H1 (cell line): ENCODE data around the gene FKBP1B. TPM values are rescaled to one million over a fixed set of nuclear protein-coding genes. Genes with fewer than 3 reads are reported as not detected.

ENCODE experiments used
- CTCF ChIA-PET: fragments of 300-600 bp; sonication (Branson Sonifier 250); formaldehyde crosslinking; loops from one replicate; lab custom pipeline; 2021; ENCODE audit not compliant: partially characterized antibody; lab: Charles Lee
- POLR2A ChIA-PET: fragments of 300-600 bp; sonication (Branson Sonifier 250); formaldehyde crosslinking; loops from one replicate; lab custom pipeline; 2021; ENCODE audit warnings: inconsistent platforms; ENCODE audit not compliant: partially characterized antibody; lab: Charles Lee
- DNase-seq, 2 experiments: peaks; one replicate each; pipeline versions ENCODE4 v3.0.0 to v3.0.0-alpha.2; 2010 to 2022; ENCODE audit warnings: low spot score in 2 of 2, low read depth in 1 of 2, mixed read lengths in 1 of 2
- FAIRE-seq: peaks from 2 replicates; lab custom pipeline; 2011; peaks lifted over from hg19 to GRCh38; lab: Jason Lieb, UNC
- H2AFZ ChIP-seq: 2 replicates; pipeline ENCODE4 v1.8.1; 2012; ENCODE audit warnings: low read length, inconsistent platforms
- H2AK5ac ChIP-seq: 2 replicates; pipeline ENCODE4 v1.6.1; 2013; ENCODE audit warnings: low read depth, low read length
- H2BK120ac ChIP-seq: replicated peaks from 2 replicates; pipeline ENCODE3; 2013; ENCODE audit warnings: low read depth, low read length, inconsistent platforms
- H2BK12ac ChIP-seq: 2 replicates; pipeline ENCODE4 v1.6.1; 2013; ENCODE audit warnings: low read depth, low read length
- H2BK15ac ChIP-seq: 2 replicates; pipeline ENCODE4 v1.6.1; 2013; ENCODE audit warnings: low read length
- H2BK20ac ChIP-seq: 2 replicates; pipeline ENCODE4 v1.6.1; 2013; ENCODE audit warnings: low read length
- H2BK5ac ChIP-seq: 2 replicates; pipeline ENCODE4 v1.6.1; 2013; ENCODE audit warnings: low read depth, low read length
- H3K14ac ChIP-seq: 2 replicates; pipeline ENCODE4 v1.6.1; 2013; ENCODE audit warnings: inconsistent platforms; ENCODE audit not compliant: insufficient read length
- H3K18ac ChIP-seq: 2 replicates; pipeline ENCODE4 v1.6.1; 2013; ENCODE audit warnings: low read length; ENCODE audit errors: extremely low read depth
- H3K23ac ChIP-seq: 2 replicates; pipeline ENCODE4 v1.6.1; 2013; ENCODE audit warnings: inconsistent platforms; ENCODE audit not compliant: insufficient read length
- H3K23me2 ChIP-seq: 2 replicates; pipeline ENCODE4 v1.6.1; 2013; ENCODE audit warnings: low read depth, low read length
- H3K27ac ChIP-seq: 2 replicates; pipeline ENCODE4 v1.6.1; 2011; ENCODE audit warnings: low read depth, low read length, inconsistent platforms
- H3K27me3 ChIP-seq, 4 experiments: replicated peaks in 1 of 4; 1 replicate in 1 of 4; 2 replicates in 3 of 4; pipeline versions ENCODE4 v1.6.1 to v1.8.1; 2011 to 2013; ENCODE audit warnings: low read length in 3 of 4, mild to moderate bottlenecking in 3 of 4, inconsistent platforms in 2 of 4, mixed read lengths in 2 of 4, moderate library complexity in 1 of 4; ENCODE audit not compliant: control insufficient read depth in 3 of 4, insufficient read depth in 3 of 4; ENCODE audit errors: extremely low read depth in 1 of 4
- H3K36me3 ChIP-seq, 4 experiments: 2 replicates each; pipeline versions ENCODE4 v1.6.1 to v1.8.1; 2011 to 2013; ENCODE audit warnings: mild to moderate bottlenecking in 4 of 4, low read length in 3 of 4, moderate library complexity in 2 of 4, control low read depth in 1 of 4, inconsistent platforms in 1 of 4; ENCODE audit not compliant: insufficient read depth in 4 of 4, control insufficient read depth in 2 of 4
- H3K4ac ChIP-seq: replicated peaks from 2 replicates; pipeline ENCODE3; 2013; ENCODE audit warnings: low read length, low read depth, mixed read lengths, inconsistent platforms; ENCODE audit not compliant: insufficient read length
- H3K4me1 ChIP-seq, 4 experiments: replicated peaks in 1 of 4; 1 replicate in 1 of 4; 2 replicates in 3 of 4; pipeline versions ENCODE4 v1.6.1 to v1.8.1; 2011 to 2013; ENCODE audit warnings: low read length in 3 of 4, inconsistent platforms in 2 of 4, mixed read lengths in 1 of 4; ENCODE audit not compliant: insufficient read depth in 4 of 4, control insufficient read depth in 3 of 4
- H3K4me2 ChIP-seq, 2 experiments: 2 replicates each; pipeline versions ENCODE4 v1.6.1 to v1.8.1; 2011 to 2013; ENCODE audit warnings: low read depth in 2 of 2, low read length in 2 of 2, control low read depth in 1 of 2, inconsistent platforms in 1 of 2, mild to moderate bottlenecking in 1 of 2; ENCODE audit not compliant: insufficient read depth in 1 of 2
- H3K4me3 ChIP-seq, 4 experiments: fragments of 200-600, 300-600 bp in 1 of 4; sonication (generic), shearing (Covaris generic), sonication (Bioruptor Twin) in 1 of 4; 2 replicates each; pipeline versions ENCODE4 v1.5.1 to v1.8.1; 2011 to 2016; ENCODE audit warnings: low read length in 4 of 4, low read depth in 3 of 4, control low read depth in 2 of 4, inconsistent platforms in 2 of 4, mild to moderate bottlenecking in 2 of 4, mixed read lengths in 1 of 4, moderate library complexity in 1 of 4; ENCODE audit not compliant: insufficient read depth in 2 of 4; ENCODE audit errors: extremely low read depth in 1 of 4
- H3K56ac ChIP-seq: replicated peaks from 2 replicates; pipeline ENCODE3; 2013; ENCODE audit warnings: low read depth, mild to moderate bottlenecking, mixed read lengths, low read length, inconsistent platforms; ENCODE audit not compliant: insufficient read length
- H3K79me1 ChIP-seq: 2 replicates; pipeline ENCODE4 v1.6.1; 2013; ENCODE audit warnings: low read depth, low read length, control low read depth
- H3K79me2 ChIP-seq, 2 experiments: 2 replicates each; pipeline versions ENCODE4 v1.6.1 to v1.8.1; 2012 to 2013; ENCODE audit warnings: low read length in 2 of 2, mild to moderate bottlenecking in 2 of 2, inconsistent platforms in 1 of 2; ENCODE audit not compliant: insufficient read depth in 2 of 2, control insufficient read depth in 1 of 2
- H3K9ac ChIP-seq, 4 experiments: replicated peaks in 1 of 4; 1 replicate in 1 of 4; 2 replicates in 3 of 4; pipeline versions ENCODE4 v1.6.1 to v1.8.1; 2011 to 2013; ENCODE audit warnings: low read depth in 3 of 4, low read length in 3 of 4, control low read depth in 2 of 4, mild to moderate bottlenecking in 2 of 4, moderate library complexity in 2 of 4, inconsistent platforms in 1 of 4; ENCODE audit errors: extremely low read depth in 1 of 4
- H3K9me3 ChIP-seq, 2 experiments: 2 replicates each; pipeline versions ENCODE4 v1.6.1 to v1.8.1; 2012 to 2013; ENCODE audit warnings: mild to moderate bottlenecking in 2 of 2, moderate library complexity in 2 of 2, control low read depth in 1 of 2, inconsistent platforms in 1 of 2, low read depth in 1 of 2, low read length in 1 of 2, mixed read lengths in 1 of 2; ENCODE audit not compliant: insufficient read depth in 2 of 2
- H4K20me1 ChIP-seq, 2 experiments: replicated peaks in 1 of 2; 2 replicates each; pipeline versions ENCODE3 to v1.8.1; 2011 to 2013; ENCODE audit warnings: inconsistent platforms in 2 of 2, low read length in 2 of 2, mild to moderate bottlenecking in 1 of 2; ENCODE audit not compliant: insufficient read depth in 2 of 2, control insufficient read depth in 1 of 2
- H4K5ac ChIP-seq: 2 replicates; pipeline ENCODE4 v1.6.1; 2013; ENCODE audit warnings: low read length, low read depth, mixed read lengths, inconsistent platforms; ENCODE audit not compliant: insufficient read length
- H4K8ac ChIP-seq: 2 replicates; pipeline ENCODE4 v1.8.0; 2013; ENCODE audit warnings: mild to moderate bottlenecking, moderate library complexity, low read length, inconsistent platforms; ENCODE audit not compliant: insufficient read depth; ENCODE audit errors: extremely low read depth
- H4K91ac ChIP-seq: replicated peaks from 2 replicates; pipeline ENCODE3; 2013; ENCODE audit warnings: low read length, mixed read lengths, inconsistent platforms; ENCODE audit not compliant: insufficient read length
- CREB1 ChIP-seq: IDR thresholded peaks from 2 replicates; pipeline ENCODE4 v1.6.1; 2012; ENCODE audit warnings: inconsistent platforms
- PHF8 ChIP-seq: fragments of 200-600 bp; sonication (generic); conservative IDR thresholded peaks from 2 replicates; pipeline ENCODE4 v1.7.1; 2012; ENCODE audit warnings: low read depth, mild to moderate bottlenecking, inconsistent platforms, low read length, moderate library complexity
- POLR2A ChIP-seq, 2 experiments: IDR thresholded peaks; 1 replicate in 1 of 2; 2 replicates in 1 of 2; pipeline ENCODE4 v1.6.1; 2011; ENCODE audit warnings: low read depth in 2 of 2, low read length in 2 of 2, mild to moderate bottlenecking in 2 of 2; ENCODE audit errors: control extremely low read depth in 1 of 2
- POLR2AphosphoS5 ChIP-seq: IDR thresholded peaks from 2 replicates; pipeline ENCODE4 v1.6.1; 2011; ENCODE audit warnings: low read depth, low read length
- SRF ChIP-seq: IDR thresholded peaks from 2 replicates; pipeline ENCODE4 v1.6.1; 2011; ENCODE audit warnings: mild to moderate bottlenecking, low read depth, low read length, moderate library complexity
- TAF1 ChIP-seq: IDR thresholded peaks from 2 replicates; pipeline ENCODE4 v1.6.1; 2011; ENCODE audit warnings: mild to moderate bottlenecking, low read depth, low read length
- TBP ChIP-seq: IDR thresholded peaks from 2 replicates; pipeline ENCODE4 v1.6.1; 2011; ENCODE audit warnings: low read depth, low read length, improper control_type of control experiment
- WGBS, 2 experiments: shearing (Covaris generic) in 1 of 2; methylation state at CpG; one replicate each; pipeline versions ENCODE4 v1.1.6 to v1.1.7; 2013 to 2015; ENCODE audit warnings: low lambda C conversion rate in 2 of 2, mixed read lengths in 2 of 2, inconsistent platforms in 1 of 2, low coverage in 1 of 2, missing lambda C conversion rate in 1 of 2; ENCODE audit not compliant: insufficient replicate concordance in 2 of 2, insufficient coverage in 1 of 2, insufficient read length in 1 of 2; ENCODE audit errors: extremely low coverage in 1 of 2, missing lambda C conversion rate in 1 of 2; 5-methylcytosine and 5-hydroxymethylcytosine counted together
- long read RNA-seq, 2 experiments: library from RNA in 1 of 2; library from capped mRNA in 1 of 2; stranded (forward); transcript quantifications; one replicate each; pipeline ENCODE4 v2.0.0, GENCODE V29; 2021; ENCODE audit warnings: inconsistent platforms in 1 of 2
- polyA minus RNA-seq, 3 experiments: library from RNA; depleted of rRNA, polyadenylated mRNA; stranded (reverse); fragments of >200 nt; gene quantifications; 1 replicate in 2 of 3; 2 replicates in 1 of 3; pipeline ENCODE4 v1.2.3, GENCODE V29; 2011
- polyA plus RNA-seq, 7 experiments: library from polyadenylated mRNA; depleted of rRNA in 3 of 7; stranded (reverse) in 5 of 7; unstranded in 2 of 7; fragments of >200 nt in 5 of 7; fragments of 200-250 nt in 2 of 7; gene quantifications; 1 replicate in 5 of 7; 2 replicates in 1 of 7; 4 replicates in 1 of 7; pipeline versions ENCODE4 v1.2.1 to v1.2.3, GENCODE V29; 2011 to 2013; ENCODE audit warnings: missing spikeins in 2 of 7, mixed read lengths in 2 of 7
- total RNA-seq: library from RNA; stranded (reverse); fragmentation: NEBNext Ultra II Directional; extraction: Animal tissue kit (Norgen Biotek cat#: 25700); gene quantifications from 2 replicates; pipeline ENCODE4 v1.2.1, GENCODE V29; 2021
- TF ChIP-seq, protein P1 (sequence below): IDR thresholded peaks from 2 replicates; pipeline ENCODE4 v1.6.1; 2011; ENCODE audit warnings: low read depth, mild to moderate bottlenecking, low read length; ENCODE audit not compliant: insufficient read depth

FKBP1B gene
- 47.6 and 50.8 TPM in 2 replicates for total RNA-seq
- polyA plus RNA-seq (2011; rRNA removed), result 135 and 151 TPM in 2 replicates
- polyA plus RNA-seq (2011; cell fraction: cytosol; rRNA removed), result 115 TPM
- 66.1 TPM for polyA plus RNA-seq (2011; cell fraction: nucleus; rRNA removed)
- 66.5 to 71.0 TPM (median 68.8 TPM) in 4 replicates for polyA plus RNA-seq (2012, experiment 1 of 2)
- 56.0 TPM for polyA plus RNA-seq (2012, experiment 2 of 2)
- polyA plus RNA-seq (2013, experiment 1 of 2), result 49.8 TPM
- polyA plus RNA-seq (2013, experiment 2 of 2), result 49.9 TPM
- polyA minus RNA-seq (2011; rRNA and poly(A)+ RNA removed), result 55.8 and 56.9 TPM in 2 replicates
- 18.5 TPM for polyA minus RNA-seq (2011; cell fraction: cytosol; rRNA and poly(A)+ RNA removed)
- polyA minus RNA-seq (2011; cell fraction: nucleus; rRNA and poly(A)+ RNA removed), result 17.9 TPM
- long read RNA-seq, experiment 1, transcript FKBP1B-202 (4 exons, 1,010 nt), result major isoform, 16 of 41 reads
- long read RNA-seq, experiment 1, transcript FKBP1B-201 (4 exons, 952 nt), result minor isoform, 11 of 41 reads
- long read RNA-seq, experiment 1, partial matches to known transcripts, result 7 of 41 reads
- long read RNA-seq, experiment 1, other reads (novel, unspliced or antisense), result 7 of 41 reads
- long read RNA-seq, experiment 2, transcript FKBP1B-201 (4 exons, 952 nt), result major isoform, 9 of 24 reads
- long read RNA-seq, experiment 2, partial matches to known transcripts, result 0 of 24 reads
- long read RNA-seq, experiment 2, other reads (novel, unspliced or antisense), result 10 of 24 reads

GRCh38 chr2:24049485-24050021 lies at the start of gene FKBP1B:
TSS of gene FKBP1B (plus strand) at chr2:24049741. CDS start at chr2:24049850, 109 bp downstream.
- DNase-seq (peak; percentile 64 to 89), FAIRE-seq (no peak)
- peaks cover 0 to 26% of the 10 kb centered on the region in 2 experiments; a peak in 3 of 4 replicates for H3K79me2 ChIP-seq
- no peak within 1 kb of the TSS for H3K14ac ChIP-seq
- H3K23ac ChIP-seq, result no peak within 1 kb of the TSS
- peak within 1 kb of the TSS; percentile 91 for H3K4ac ChIP-seq
- H3K18ac ChIP-seq, result peak within 1 kb of the TSS; percentile 80
- H2BK5ac ChIP-seq, result 0 out of 2 replicates have a peak within 1 kb of the TSS, but pooled peaks have one; percentile 15
- no peaks in the 10 kb centered on the region for H3K27me3 ChIP-seq
- H4K91ac ChIP-seq, result no peak within 1 kb of the TSS
- no peak within 1 kb of the TSS; the same call in 1 of the 2 replicates for H2BK15ac ChIP-seq
- peak within 1 kb of the TSS; percentile 88 to 91 for H3K4me2 ChIP-seq
- ChIA-PET CTCF (interaction anchor here (1.0 to 4.8 kb wide), 4 partner anchors 9 to 122 kb away, joined by 4 to 27 read pairs (median 14); partner anchors contain the start of gene ATAD2B), POLR2A (interaction anchor here (0.8 to 3.1 kb wide), 9 partner anchors 17 to 122 kb away, joined by 3 to 22 read pairs (median 4); partner anchors contain the start of genes ATAD2B, SF3B6 and TP53I3)
- H3K23me2 ChIP-seq, result peaks cover 5% of the 10 kb centered on the region; the same call in 1 of the 2 replicates
- H3K9me3 ChIP-seq, result no peaks in the 10 kb centered on the region
- H3K4me3 ChIP-seq, result peak within 1 kb of the TSS; percentile 78 to 95 (median 83)
- no peak within 1 kb of the TSS for H2AK5ac ChIP-seq
- H2BK120ac ChIP-seq, result no peak within 1 kb of the TSS
- WGBS, 2 experiments, result 1% methylated on average over 6 of the region's 52 CpGs; no CpG with 5 or more reads in 1 of the 2 experiments
- peaks cover 0 to 8% (median 0%) of the 10 kb centered on the region in 4 experiments; a peak in 1 of 8 replicates for H3K36me3 ChIP-seq
- peak within 1 kb of the TSS; percentile 75; the same call in 1 of the 2 replicates for H4K8ac ChIP-seq
- peak within 1 kb of the TSS; percentile 74; the same call in 1 of the 2 replicates for H2AFZ ChIP-seq
- H3K27ac ChIP-seq, result no peak within 1 kb of the TSS
- no peak within 1 kb of the TSS for H4K5ac ChIP-seq
- peaks cover 5 to 12% (median 6%) of the 10 kb centered on the region in 4 experiments; a peak in 5 of 7 replicates for H3K4me1 ChIP-seq
- H4K20me1 ChIP-seq, result peaks cover 0 to 3% of the 10 kb centered on the region in 2 experiments
- H2BK12ac ChIP-seq, result no peak within 1 kb of the TSS
- H2BK20ac ChIP-seq, result no peak within 1 kb of the TSS
- H3K79me1 ChIP-seq, result peaks cover 2% of the 10 kb centered on the region; the same call in 1 of the 2 replicates
- H3K56ac ChIP-seq, result peak within 1 kb of the TSS; percentile 54
- peak within 1 kb of the TSS; percentile 25 to 71 (median 46); a peak in 6 of 7 replicates for H3K9ac ChIP-seq
- TF ChIP-seq, protein P1, sequence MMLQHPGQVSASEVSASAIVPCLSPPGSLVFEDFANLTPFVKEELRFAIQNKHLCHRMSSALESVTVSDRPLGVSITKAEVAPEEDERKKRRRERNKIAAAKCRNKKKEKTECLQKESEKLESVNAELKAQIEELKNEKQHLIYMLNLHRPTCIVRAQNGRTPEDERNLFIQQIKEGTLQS, result no peak
- TF ChIP-seq TBP (peak; percentile 70; the same call in 1 of the 2 replicates), POLR2AphosphoS5 (peak; percentile 54; the same call in 1 of the 2 replicates), SRF (no peak), POLR2A (IDR thresholded peaks at IDR 0.05; ENCODE audit: control extremely low read depth in 1 of 2, low read depth in 2 of 2, low read length in 2 of 2) (peak; percentile 67 to 70), PHF8 (peak; percentile 79), TAF1 (peak; percentile 82), CREB1 (0 out of 2 replicates have a peak, but pooled peaks have one; percentile 24)
